HepG2 (cell line): ENCODE measurements around the gene ZNRD2. TPM values are rescaled to one million over a fixed set of nuclear protein-coding genes. Genes with fewer than 3 reads are reported as not detected.
A peak's percentile ranks its signal among the peaks of the same experiment; 100 is the strongest.

Source experiments
- FIP1L1 ChIP-seq: fragments of 200-400 bp; formaldehyde crosslinking; IDR thresholded peaks from 2 replicates; pipeline ENCODE4 v1.6.1; 2018; ENCODE audit warnings: low read depth, mild to moderate bottlenecking, low read length, moderate library complexity, borderline replicate concordance; ENCODE audit not compliant: insufficient read depth
- FOXA1 ChIP-seq, 2 experiments: fragments of 450-650 bp in 1 of 2; sonication (generic) in 1 of 2; formaldehyde crosslinking in 1 of 2; IDR thresholded peaks; 2 replicates each; pipeline versions ENCODE4 v1.4.0 to v1.6.1; 2016 to 2020; ENCODE audit warnings: missing genetic modification reagents in 1 of 2
- KLF15 ChIP-seq: sonication (generic); formaldehyde crosslinking; IDR thresholded peaks from 2 replicates; pipeline ENCODE4 v1.8.1; 2023; ENCODE audit warnings: borderline replicate concordance, mild to moderate bottlenecking, inconsistent platforms, missing genetic modification reagents, mixed read lengths
- MXD3 ChIP-seq: IDR thresholded peaks from 2 replicates; pipeline ENCODE4 v1.6.1; 2016; ENCODE audit warnings: mild to moderate bottlenecking, missing biosample characterization, missing genetic modification reagents
- NRL ChIP-seq: sonication (generic); formaldehyde crosslinking; IDR thresholded peaks from 2 replicates; pipeline ENCODE4 v1.5.0; 2020; ENCODE audit warnings: missing genetic modification reagents, mild to moderate bottlenecking, moderate library complexity, borderline replicate concordance
- POLR2AphosphoS5 ChIP-seq: IDR thresholded peaks from 2 replicates; pipeline ENCODE4 v1.6.1; 2012; ENCODE audit warnings: low read depth, low read length
- RERE ChIP-seq: IDR thresholded peaks from 2 replicates; pipeline ENCODE4 v1.6.1; 2016; ENCODE audit warnings: low read depth, missing genetic modification reagents, missing compliant biosample characterization
- SATB2 ChIP-seq: sonication (generic); formaldehyde crosslinking; IDR thresholded peaks from 2 replicates; pipeline ENCODE4 v1.5.0; 2020; ENCODE audit warnings: missing genetic modification reagents
- ZBTB49 ChIP-seq: sonication (generic); formaldehyde crosslinking; IDR thresholded peaks from 2 replicates; pipeline ENCODE4 v1.4.0; 2020; ENCODE audit warnings: missing genetic modification reagents, borderline replicate concordance
- ZHX1 ChIP-seq: sonication (generic); formaldehyde crosslinking; IDR thresholded peaks from 2 replicates; pipeline ENCODE4 v1.8.1; 2022; ENCODE audit warnings: low read depth, mild to moderate bottlenecking, missing genetic modification reagents
- ZNF337 ChIP-seq: sonication (generic); formaldehyde crosslinking; IDR thresholded peaks from 2 replicates; pipeline ENCODE4 v1.5.1; 2020; ENCODE audit warnings: missing genetic modification reagents, low read depth, mild to moderate bottlenecking, borderline replicate concordance
- ZNF773 ChIP-seq: sonication (generic); formaldehyde crosslinking; IDR thresholded peaks from 2 replicates; pipeline ENCODE4 v1.4.0; 2020; ENCODE audit warnings: missing genetic modification reagents, borderline replicate concordance
- ZNF891 ChIP-seq: sonication (generic); formaldehyde crosslinking; IDR thresholded peaks from 2 replicates; pipeline ENCODE4 v1.5.0; 2020; ENCODE audit warnings: mild to moderate bottlenecking, missing genetic modification reagents
- ZUFSP ChIP-seq: sonication (generic); formaldehyde crosslinking; IDR thresholded peaks from 2 replicates; pipeline ENCODE4 v1.9.0; 2021; ENCODE audit warnings: missing genetic modification reagents, mild to moderate bottlenecking, borderline replicate concordance
- polyA plus RNA-seq, 8 experiments: library from polyadenylated mRNA; depleted of rRNA in 3 of 8; stranded (reverse) in 7 of 8; unstranded in 1 of 8; fragments of >200 nt; fragmentation: Illumina TruSeq in 4 of 8; extraction: Trizol in 4 of 8; gene quantifications; 2 replicates each; pipeline versions ENCODE4 v1.2.1 to v1.2.3, GENCODE V29; 2011 to 2016; ENCODE audit warnings: low read depth in 4 of 8, missing spikeins in 1 of 8, mixed read lengths in 1 of 8; ENCODE audit not compliant: insufficient read depth in 1 of 8
- total RNA-seq, 5 experiments: library from RNA; depleted of rRNA; stranded (reverse); fragments of >200 nt; fragmentation: Illumina TruSeq; extraction: Trizol; gene quantifications; 2 replicates each; pipeline ENCODE4 v1.2.3, GENCODE V29; 2016; ENCODE audit warnings: low read depth in 1 of 5
- TF ChIP-seq, protein P1 (sequence below): sonication (generic); formaldehyde crosslinking; IDR thresholded peaks from 2 replicates; pipeline ENCODE4 v1.4.0; 2020; ENCODE audit warnings: missing genetic modification reagents

Gene ZNRD2
- total and polyA plus RNA-seq, 2 of the 13 experiments (the other 11 are each of a cell fraction or from before 2014, with no cell fraction given), result 29.2 to 34.0 TPM

DNA sequence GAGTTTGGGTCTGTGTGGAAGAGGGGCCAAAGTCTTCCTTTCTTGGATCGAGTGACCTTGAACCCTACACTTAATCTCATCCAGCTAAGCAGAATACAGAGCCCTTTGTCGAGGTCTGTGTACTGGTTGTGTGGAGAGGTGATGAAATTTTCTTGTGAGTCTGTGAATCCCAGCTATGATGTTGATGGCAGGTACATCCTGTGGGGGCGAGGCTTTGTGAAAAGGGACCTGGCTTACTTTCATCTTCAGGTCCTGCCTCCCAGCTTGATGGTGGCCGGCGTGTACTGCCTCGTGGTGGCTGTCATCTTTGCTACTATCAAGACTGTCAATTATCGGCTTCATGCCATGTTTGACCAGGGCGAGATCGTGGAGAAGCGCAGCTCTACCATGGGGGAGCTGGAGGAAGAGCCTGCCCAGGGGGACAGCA lies 46.3 kb downstream of the ZNRD2 start (continued):
- TF ChIP-seq ZHX1 (CRISPR knock-in tag) (no peak), ZNF773 (CRISPR knock-in tag) (no peak), ZUFSP (CRISPR knock-in tag) (no peak), FOXA1 (IDR thresholded peaks at IDR 0.05) (no peak), FOXA1 (CRISPR knock-in tag; IDR thresholded peaks at IDR 0.05) (peak; percentile 8; the same call in 1 of the 2 replicates), SATB2 (CRISPR knock-in tag) (no peak), ZNF337 (CRISPR knock-in tag) (no peak), KLF15 (CRISPR knock-in tag) (no peak), POLR2AphosphoS5 (peak; percentile 70), FIP1L1 (no peak), RERE (no peak), MXD3 (CRISPR knock-in tag) (no peak), ZNF891 (CRISPR knock-in tag) (no peak), NRL (no peak), ZBTB49 (CRISPR knock-in tag) (no peak)
- TF ChIP-seq, protein P1, sequence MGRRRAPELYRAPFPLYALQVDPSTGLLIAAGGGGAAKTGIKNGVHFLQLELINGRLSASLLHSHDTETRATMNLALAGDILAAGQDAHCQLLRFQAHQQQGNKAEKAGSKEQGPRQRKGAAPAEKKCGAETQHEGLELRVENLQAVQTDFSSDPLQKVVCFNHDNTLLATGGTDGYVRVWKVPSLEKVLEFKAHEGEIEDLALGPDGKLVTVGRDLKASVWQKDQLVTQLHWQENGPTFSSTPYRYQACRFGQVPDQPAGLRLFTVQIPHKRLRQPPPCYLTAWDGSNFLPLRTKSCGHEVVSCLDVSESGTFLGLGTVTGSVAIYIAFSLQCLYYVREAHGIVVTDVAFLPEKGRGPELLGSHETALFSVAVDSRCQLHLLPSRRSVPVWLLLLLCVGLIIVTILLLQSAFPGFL, result no peak
